GM21529 (cell line): Measurements from ENCODE around the gene MPC1.

Experiments
- ATAC-seq: cut with Tn5 transposase; IDR thresholded peaks from one replicate; pipeline ENCODE4 v1.9.1; 2021; ENCODE audit not compliant: unreplicated experiment

Gene MPC1

DNA sequence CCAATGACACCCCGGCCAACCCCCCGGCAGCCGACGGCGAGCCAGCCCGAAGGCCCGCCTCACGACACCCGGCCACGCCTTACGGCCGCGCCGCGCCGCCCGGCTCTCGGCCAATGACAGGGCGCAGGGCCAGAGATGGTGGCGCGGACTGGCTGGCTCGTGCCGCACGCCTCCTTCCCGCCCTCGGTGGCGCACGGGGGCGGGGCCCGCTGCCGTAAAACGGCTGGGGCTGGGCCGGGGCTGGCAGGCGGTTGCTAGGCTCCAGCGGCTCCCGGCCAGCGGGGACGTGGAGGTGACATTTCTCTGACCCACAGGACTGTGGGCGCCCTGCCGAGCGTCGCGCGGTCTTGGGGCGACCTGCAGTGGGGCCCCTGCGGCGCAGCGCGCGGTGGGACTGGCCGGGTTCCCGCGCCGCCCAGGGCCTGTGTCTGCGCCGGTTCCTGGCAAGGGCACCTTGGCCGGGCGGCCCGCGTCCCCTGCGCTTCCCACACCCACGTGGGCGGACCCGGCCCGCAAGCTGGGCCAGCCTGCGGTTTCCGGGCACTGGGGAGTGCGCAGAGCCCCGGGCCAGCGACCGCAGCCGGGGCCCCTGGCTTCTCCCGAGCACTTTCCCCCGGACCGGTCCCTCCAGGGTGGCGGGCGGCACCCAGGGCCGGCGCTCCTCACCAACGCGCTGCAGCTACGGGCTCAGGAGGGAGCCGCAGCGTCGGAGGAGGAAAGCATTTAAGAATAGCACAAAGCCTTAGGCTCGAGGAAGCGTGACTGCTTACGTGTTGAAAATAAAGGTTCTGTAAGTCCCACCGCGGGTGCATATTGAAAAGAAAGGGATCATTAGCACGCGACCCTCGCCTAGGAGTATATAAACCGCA, at the start of gene MPC1:
TSS of gene MPC1 (minus strand) at position 8 of the 869 bp plus-strand sequence. CDS start 64 bp downstream, outside the sequence.
- ATAC-seq = peak; percentile 82

DNA sequence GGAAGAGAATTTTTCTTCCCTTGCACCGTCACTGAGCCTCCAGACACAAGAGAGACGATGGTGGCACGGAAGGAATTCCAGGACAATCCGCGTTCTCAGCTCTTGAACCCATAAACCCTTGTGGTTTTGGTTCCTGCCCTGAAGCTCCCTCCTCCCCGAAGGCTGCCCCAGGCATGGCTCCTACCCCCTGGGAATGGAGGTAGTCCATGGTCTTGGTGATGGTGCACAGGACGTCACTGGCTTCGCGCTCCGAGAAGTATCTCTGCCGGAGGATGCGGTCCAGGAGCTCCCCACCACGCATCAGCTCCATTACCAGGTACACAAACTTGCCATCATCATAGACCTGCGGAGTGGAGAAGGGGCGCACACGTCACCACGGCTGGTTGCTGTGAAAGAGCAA, 47.5 kb upstream of the MPC1 start:
- no peak for ATAC-seq

DNA sequence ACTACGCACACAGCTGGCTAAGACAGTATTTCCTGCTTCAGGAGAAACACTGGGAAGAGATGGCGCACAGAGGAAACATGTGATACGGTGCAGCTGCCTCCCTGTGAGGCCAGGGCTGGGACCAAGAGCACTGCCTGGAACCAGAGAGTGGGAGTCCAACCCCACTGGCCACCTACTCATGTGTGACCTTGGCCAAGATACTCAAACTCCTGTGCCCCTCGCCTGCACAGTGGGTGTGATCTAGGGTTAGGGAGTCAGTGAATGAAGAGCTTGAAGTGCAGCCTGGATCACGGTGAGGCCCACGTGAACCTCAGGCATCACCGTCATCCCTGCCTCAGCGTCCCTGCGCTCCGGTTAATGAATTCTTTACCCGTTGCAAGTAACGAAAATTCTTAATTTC, 41.7 kb upstream of the MPC1 start:
- no peak for ATAC-seq

DNA sequence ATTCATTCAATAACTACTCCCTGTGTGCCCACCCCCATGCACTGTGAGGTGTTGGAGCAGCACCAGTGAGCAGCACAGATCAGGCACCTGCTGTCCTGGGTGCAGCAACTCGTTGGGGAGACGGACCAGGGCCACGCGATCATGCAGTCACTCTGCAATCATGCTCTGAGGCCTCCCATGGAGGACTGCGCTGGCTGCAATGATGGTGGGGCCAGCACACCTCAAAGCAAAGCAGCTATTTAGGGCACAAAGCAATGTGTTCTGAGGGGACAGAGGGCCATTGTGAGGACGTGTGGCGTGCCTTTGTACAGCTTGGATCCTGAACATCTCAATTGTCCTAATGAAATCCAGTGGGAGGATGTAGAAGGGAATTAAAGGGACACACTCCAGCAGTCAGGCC, 41.0 kb upstream of the MPC1 start:
- ATAC-seq = no peak

DNA sequence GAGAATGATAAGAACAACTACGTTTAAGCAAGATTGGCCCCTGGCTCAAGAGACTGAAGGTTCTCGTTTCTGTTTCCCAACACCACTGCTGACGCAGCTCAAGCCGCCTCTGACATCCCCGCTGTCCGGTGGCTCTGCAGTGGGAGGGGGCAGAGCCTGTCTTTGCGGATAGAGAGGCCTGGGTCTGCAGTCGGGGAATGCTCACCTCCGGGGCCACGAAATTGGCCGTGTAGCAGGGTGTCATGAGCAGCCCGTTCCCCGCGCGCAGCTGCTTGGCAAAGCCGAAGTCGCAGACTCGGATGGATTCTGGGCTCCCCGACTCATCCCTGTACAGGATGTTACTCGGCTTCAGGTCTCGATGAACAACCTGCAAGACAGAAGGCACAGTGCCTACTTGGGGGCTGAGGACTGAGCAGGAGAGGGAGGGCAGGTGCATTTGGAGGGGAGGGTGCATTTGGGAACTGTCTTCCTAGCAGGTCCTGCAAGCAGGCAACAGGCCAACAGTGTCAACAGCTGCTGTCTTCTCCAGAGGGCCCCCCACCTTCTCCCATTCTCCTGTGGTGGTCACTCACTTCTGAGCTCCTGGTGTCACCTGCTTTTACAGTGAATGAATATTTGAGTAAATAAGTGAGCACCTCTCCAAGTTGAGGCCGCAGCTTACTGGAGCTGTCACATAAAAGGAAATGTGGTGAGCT, 40.5 kb upstream of the MPC1 start:
- no peak for ATAC-seq

DNA sequence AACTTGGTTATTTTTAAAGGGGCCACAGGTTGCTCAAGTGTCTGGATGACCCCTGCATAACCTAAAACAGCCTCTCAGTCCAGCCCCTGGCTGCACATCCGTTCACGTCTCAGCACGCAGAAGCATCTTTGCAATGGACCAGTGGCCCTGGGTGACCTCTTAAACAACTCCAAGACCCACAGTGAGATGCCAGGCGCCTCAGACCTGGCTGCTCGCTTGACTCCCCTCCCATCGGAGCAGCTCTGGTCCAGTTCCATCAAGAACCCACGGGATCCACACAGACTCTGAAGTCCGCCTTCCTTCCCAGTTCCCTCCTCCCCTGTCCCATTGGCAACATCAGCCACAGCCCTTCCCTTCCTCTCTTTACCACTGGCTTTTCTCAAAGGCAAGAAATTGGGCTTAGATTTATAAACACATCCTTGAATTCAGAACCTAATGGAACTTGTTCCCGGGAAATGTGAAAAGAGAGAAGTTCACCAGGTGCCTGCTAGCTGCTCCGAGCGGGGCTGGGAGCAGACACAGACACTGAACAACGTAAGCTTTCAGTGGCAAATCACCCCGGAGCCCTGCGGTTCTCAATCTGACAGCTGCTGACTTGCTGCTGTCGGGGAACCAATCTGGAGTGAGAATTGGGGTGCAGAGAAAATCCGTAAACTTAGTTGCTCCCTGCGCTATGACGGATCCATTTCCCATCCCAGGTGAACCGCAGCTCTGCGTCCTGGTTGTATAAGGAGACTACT, 39.6 kb upstream of the MPC1 start:
- ATAC-seq = no peak

DNA sequence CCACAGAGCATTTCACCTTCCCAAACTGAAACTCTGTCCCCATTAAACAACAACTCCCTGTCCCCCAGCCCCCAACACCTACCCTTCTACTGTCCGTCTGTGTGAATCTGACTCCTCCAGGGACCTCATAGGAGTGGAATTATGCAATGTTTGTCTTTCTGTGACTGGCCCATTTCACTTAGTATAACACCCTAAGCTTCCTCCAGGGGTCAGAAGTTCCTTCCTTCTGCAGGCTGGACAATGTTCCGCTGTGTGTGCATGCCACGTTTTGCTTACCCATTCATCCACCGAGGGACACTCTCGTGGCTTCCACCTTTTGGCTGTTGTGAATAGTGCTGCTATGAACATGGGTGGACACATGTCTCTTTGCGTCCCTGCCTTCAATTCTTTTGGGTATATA, 37.6 kb upstream of the MPC1 start:
- ATAC-seq = no peak

DNA sequence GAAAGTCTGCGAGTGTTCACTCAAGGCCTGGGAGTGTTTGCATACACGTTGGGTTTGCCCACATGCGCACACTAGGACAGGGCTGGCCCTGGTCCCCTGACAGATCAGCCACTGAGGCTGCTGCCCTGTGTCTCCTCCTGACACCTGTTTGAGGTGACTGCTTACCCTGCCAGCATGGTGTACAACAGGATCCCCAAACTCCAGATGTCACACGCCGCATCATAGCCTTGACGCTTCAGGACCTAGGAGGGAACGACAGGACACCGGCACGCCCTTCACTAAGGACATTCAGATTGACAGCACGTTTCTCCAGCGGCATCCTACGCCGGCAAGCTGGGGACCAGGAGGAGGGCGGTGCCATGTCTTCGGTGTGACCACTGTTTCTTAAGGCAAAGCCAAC, 37.0 kb upstream of the MPC1 start:
- ATAC-seq = no peak

DNA sequence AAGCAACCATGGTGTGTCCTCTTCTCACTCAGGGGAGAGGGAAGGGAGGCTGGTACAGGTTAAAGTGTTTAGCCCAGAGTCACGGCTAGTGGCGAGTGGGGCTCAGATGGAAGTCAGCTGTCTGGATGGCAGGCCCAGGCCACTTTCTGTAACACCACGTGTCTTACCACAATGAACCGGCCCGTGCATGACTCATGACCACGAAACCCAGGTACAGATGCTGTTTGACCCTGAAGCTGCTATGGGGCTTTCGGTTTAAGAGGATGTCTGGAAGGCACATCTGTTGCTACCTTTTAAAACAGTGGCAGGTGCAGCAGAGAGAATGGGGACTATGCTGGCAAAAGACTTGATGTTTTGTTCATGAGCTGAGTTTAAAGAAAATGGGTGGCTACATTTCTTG, 36.5 kb upstream of the MPC1 start:
- peak; percentile 94 for ATAC-seq

DNA sequence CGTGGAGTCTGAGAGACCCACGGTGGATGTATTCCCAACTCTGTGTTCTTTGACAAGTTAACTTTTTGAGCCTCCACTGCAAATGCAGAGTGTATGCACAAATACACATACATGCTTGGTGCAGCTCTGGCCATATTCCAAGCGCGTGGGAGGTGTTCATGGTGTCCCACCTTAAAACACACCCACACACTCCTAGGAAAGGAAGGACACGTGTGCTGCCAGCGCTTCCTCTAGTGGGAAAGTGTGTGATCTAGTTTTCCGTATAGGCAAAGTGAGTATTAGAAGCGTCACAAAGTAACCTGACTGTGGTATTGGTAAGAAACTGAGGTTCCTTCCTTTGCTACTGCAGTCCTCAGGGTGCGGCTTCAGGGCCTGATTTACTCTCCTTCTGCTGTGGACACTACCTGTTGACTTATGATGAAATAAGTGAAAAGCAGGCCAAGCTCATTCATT, 36.0 kb upstream of the MPC1 start:
- ATAC-seq = no peak

DNA sequence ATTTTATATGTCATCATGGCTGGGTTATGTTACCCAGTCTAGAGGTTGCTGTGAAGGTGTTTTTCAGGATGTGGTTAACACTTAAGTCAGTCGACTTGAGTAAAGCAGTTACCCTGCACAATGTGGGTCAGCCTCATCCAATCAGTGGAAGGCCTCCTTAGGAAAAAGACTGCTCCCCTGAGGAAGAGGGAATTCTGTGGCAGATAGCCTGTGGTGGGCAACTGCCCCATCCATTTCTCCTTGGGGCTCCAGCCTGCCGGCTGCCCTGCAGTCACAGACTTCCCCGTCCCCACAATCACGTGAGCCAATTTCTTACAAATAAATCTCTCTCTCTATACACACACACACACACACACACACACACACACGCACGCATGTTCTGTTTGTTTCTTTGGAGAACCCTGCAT, 34.5 kb upstream of the MPC1 start:
- no peak for ATAC-seq

DNA sequence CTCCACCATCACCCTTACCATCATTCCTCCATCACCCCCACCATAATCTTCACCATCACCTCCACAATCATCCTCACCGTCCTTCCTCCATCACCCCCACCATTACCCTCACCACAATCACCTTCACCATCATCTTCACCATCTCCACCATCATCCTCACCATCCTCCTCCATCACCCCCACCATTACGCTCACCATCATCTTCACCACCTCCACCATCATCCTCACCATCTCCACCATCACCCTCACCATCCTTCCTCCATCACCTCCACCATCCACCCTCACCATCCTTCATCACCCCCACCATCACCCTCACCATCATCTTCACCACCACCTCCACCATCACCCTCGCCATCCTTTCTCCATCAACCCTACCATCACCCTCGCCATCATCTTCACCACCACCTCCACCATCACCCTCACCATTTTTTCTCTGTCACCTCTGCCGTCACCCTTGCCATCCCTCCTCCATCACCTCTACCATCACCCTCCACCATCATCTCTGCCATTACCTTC, 33.1 kb upstream of the MPC1 start:
- no peak for ATAC-seq

DNA sequence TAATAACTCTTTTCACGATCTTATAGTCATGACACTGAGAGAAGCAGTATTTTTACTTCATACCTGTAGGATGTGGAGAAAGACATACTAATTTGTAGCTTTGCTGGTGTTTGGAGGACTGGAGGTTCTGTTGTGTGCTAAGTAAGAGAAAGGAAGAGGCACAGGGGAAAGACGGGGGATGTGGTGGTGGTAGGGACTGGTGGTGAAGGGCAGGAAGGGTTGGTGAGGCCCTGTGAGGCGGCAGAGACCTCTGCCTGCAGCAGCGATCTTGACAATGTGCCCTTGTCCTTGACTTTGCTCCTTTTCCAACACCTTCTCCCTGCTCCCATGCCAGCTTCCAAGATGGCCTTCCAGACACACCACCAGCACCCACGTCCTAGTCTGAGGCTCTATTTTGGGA, 32.6 kb upstream of the MPC1 start:
- ATAC-seq = no peak

DNA sequence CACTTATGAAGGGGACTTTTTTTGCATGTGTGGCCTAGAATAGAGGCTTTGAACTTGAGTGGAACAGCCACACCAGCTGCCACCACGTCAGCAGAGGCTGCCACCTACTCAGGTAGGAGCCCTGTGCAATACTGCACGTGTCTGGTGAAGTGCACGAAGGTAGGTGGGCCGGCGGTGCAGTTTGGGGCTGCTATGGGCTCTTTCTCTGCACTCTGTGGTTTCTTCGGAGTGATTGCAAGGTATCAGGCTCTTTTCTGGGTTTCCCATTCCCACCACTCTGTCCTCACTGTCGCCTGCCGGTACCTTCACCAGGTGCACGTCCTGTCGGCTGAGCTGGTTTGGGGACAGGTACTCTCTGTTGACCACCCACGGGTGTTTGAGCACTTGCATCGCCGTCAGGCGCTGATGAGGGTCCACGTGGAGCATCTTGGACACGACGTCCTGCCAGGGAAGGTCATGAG, 30.8 kb upstream of the MPC1 start:
- ATAC-seq = no peak

DNA sequence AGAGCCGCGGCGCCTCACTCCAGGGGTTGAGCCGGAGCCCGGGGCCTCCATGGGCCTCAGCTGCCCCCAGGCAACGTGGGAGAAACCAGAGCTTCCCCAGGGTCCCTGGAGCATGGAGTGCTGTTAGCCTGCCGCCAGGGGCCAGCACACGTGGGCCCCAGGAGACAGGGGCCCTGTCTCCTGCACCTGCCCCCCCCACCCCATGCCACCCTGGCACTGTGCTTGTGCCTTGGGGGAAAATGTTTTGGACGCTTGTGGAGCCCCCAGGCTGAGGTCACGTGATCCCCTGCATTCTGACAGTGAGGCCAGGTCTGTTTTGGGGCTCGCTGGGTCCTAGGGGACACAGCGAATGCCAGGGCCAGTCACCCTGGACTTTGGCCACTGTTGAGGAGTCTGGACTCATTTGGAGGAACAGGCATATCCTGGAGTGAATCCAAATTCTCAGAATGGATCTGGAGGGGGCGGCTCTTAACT, 30.2 kb upstream of the MPC1 start:
- ATAC-seq = no peak

DNA sequence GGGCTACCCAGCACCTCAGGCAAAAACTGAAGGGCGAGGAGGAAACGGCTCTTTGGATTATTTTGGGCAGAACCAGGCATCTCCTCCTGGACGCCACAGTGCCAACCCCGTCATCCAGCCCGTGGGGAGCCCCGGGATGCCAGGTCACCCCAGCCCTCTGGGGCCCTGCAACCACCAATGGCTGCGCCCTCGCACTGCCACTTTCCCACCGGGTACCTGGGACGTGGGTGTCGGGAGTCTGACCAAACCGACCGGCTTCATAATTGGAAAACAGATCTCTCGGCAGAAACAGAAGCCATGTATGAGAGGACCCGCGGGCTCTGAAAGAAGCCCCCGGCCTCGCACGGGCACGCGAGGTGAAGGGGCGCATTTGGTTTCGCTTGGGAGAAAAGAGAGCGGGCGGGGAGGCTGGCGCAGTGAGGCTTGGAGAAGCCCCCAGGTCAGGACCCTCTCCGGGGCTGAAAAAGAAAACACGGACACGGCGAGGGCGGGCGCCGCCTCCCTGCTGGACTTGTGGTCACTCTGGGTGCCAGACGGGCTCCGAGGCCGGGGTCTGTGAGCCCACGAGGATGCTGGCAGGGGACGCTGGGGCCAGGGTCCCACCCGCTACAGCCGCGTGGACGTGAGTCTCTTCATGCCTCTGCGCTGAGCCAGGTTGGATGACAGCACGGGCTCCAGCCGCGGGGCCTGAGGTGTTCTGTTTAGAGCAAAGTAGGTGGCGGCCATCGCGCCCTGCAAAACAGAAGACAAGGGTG, 29.6 kb upstream of the MPC1 start:
- no peak for ATAC-seq

DNA sequence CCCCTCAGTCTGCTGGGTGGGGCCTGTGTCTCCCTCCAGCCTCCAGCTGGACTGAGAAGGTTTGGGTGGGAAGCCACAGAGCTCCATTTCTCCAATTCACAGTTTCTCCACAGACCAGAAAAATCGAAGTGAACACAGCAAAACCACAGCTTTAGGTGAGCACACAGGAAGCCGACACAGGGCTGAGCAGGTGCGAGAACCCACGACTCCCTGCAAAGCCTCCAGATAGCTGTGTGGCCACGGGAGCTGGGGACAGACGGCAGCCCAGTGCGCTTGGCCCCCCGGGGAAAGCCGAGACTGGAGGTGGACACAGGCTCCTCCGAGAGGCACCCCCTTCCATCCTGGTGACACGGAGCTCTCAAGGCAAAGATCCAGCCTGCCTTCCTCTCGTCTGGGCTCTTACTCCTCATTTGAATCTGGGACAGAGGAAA, 29.0 kb upstream of the MPC1 start:
- no peak for ATAC-seq

DNA sequence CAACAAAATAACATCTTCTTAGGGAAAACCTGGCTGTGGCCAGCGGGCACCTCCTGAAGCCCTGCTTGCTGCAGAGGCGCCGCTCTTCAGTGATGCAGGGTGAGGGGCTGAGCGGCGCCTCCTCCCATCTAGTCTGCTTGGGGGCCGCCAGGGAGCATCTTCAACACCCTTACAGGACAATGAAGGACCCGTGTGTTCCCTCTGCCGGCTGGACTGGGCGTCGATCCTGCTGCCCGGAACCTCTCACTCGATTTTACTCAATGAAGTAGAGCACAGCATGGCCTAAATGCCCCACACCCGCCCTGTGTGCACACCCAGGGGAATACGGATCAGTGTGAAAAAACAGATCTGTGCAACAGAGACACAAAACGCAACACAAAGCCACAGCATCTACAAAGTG, 28.5 kb upstream of the MPC1 start:
- no peak for ATAC-seq

DNA sequence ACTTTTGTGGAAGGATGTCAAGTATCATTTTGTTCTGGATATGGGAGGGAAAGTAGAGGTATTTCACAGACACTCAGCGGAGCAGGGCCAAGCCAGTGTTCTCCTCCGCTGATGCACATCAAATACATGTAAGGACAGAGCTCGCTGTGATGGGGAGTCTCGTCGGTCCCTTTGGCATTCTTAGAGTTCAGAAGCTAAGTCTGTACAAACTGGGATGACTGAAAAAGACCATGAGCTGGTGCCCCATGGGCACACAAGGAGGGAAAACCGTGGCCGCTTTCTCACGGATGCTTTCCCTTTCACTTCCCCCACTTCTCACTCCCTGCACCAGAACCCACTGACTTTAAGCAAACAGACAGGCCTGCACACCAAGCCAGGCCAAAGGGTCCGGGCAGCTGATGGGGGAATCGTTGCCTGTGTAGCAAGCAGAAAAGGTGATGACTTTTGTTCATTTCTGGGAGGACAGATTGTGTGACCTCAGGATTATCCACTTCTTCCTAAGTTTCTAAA, 27.7 kb upstream of the MPC1 start:
- peak; percentile 51 for ATAC-seq
